HCT116 (cell line): ENCODE measurements around the gene LRRK1. TPM values are rescaled to one million over a fixed set of nuclear protein-coding genes. Genes with fewer than 3 reads are reported as not detected.

Source experiments
- ATAC-seq: fragments of 200-7000 bp; cut with Tn5 transposase; 2 replicates; pipeline ENCODE4 v1.9.1; 2020; ENCODE audit warnings: mild to moderate bottlenecking, moderate library complexity
- BruUV-seq: library from RNA; stranded (reverse); fragments of 400-500 nt; replicated peaks from 2 replicates; lab custom pipeline; 2021; lab: Mats Ljungman, UMichigan
- CTCF ChIA-PET: fragments of 300-600 bp; sonication (Branson Sonifier 250); formaldehyde crosslinking; loops from one replicate; lab custom pipeline; 2021; ENCODE audit warnings: antibody characterized with exemption; lab: Charles Lee
- POLR2A ChIA-PET: fragments of 300-600, 350-600 bp; sonication (Branson Sonifier 250); formaldehyde crosslinking; loops from one replicate; lab custom pipeline; 2021; ENCODE audit warnings: antibody characterized with exemption; lab: Charles Lee
- RAD21 ChIA-PET, 2 experiments: fragments of 300-600 bp; sonication (Branson Sonifier 250); formaldehyde crosslinking; loops; one replicate each; lab custom pipeline; 2023; ENCODE audit warnings: low total read pairs in 2 of 2; ENCODE audit not compliant: uncharacterized antibody in 2 of 2, unreplicated experiment in 2 of 2, low non-redundant PET in 1 of 2; lab: Charles Lee
- DNase-seq: peaks from one replicate; pipeline ENCODE4 v3.0.0-alpha.2; 2010; ENCODE audit warnings: low read depth, low spot score
- H2AFZ ChIP-seq: fragments of 200-600 bp; shearing (Covaris generic), sonication (generic); 2 replicates; pipeline ENCODE4 v1.6.1; 2017; ENCODE audit warnings: low read depth, mixed run types, mixed read lengths, antibody characterized with exemption, low read length; ENCODE audit not compliant: poor library complexity, severe bottlenecking
- H3K27ac ChIP-seq: 2 replicates; pipeline ENCODE4 v1.5.1; 2012; ENCODE audit warnings: low read depth, low read length
- H3K27me3 ChIP-seq: fragments of 200-600 bp; sonication (generic); 2 replicates; pipeline ENCODE4 v1.6.1; 2016; ENCODE audit warnings: mixed run types, low read length, mixed read lengths; ENCODE audit not compliant: insufficient read depth
- H3K36me3 ChIP-seq, 2 experiments: fragments of 200-500 bp in 1 of 2; fragments of 200-600 bp in 1 of 2; sonication (Bioruptor generic) in 1 of 2; sonication (generic) in 1 of 2; 2 replicates each; pipeline versions ENCODE4 v1.5.1 to v1.6.1; 2014 to 2016; ENCODE audit warnings: low read length in 2 of 2, inconsistent platforms in 1 of 2, mixed read lengths in 1 of 2, mixed run types in 1 of 2; ENCODE audit not compliant: insufficient read depth in 2 of 2, control insufficient read depth in 1 of 2
- H3K4me1 ChIP-seq, 2 experiments: fragments of 200-600 bp in 1 of 2; sonication (generic) in 1 of 2; 2 replicates each; pipeline versions ENCODE4 v1.5.1 to v1.6.1; 2012 to 2017; ENCODE audit warnings: low read length in 2 of 2, inconsistent platforms in 1 of 2, mild to moderate bottlenecking in 1 of 2, mixed read lengths in 1 of 2, mixed run types in 1 of 2, moderate library complexity in 1 of 2; ENCODE audit not compliant: insufficient read depth in 2 of 2, control insufficient read depth in 1 of 2
- H3K4me2 ChIP-seq: fragments of 200-600 bp; sonication (generic); 2 replicates; pipeline ENCODE4 v1.6.1; 2017; ENCODE audit warnings: mixed run types, low read length, mixed read lengths
- H3K4me3 ChIP-seq, 2 experiments: fragments of 200-600 bp in 1 of 2; sonication (generic) in 1 of 2; replicated peaks in 1 of 2; 2 replicates each; pipeline ENCODE4 v1.5.1; 2011 to 2016; ENCODE audit warnings: low read length in 2 of 2, control low read depth in 1 of 2, low read depth in 1 of 2, mild to moderate bottlenecking in 1 of 2, mixed read lengths in 1 of 2, mixed run types in 1 of 2
- H3K79me2 ChIP-seq: fragments of 200-600 bp; sonication (generic); 2 replicates; pipeline ENCODE4 v1.6.1; 2017; ENCODE audit warnings: mild to moderate bottlenecking, mixed run types, low read length, moderate library complexity, mixed read lengths; ENCODE audit not compliant: insufficient read depth
- H3K9ac ChIP-seq: fragments of 200-600 bp; sonication (generic); 2 replicates; pipeline ENCODE4 v1.6.1; 2016; ENCODE audit warnings: low read length, mixed read lengths
- H3K9me2 ChIP-seq: fragments of 200-600 bp; sonication (generic), shearing (Covaris generic); 2 replicates; pipeline ENCODE4 v1.6.1; 2017; ENCODE audit warnings: mixed run types, mild to moderate bottlenecking, moderate library complexity; ENCODE audit not compliant: insufficient read depth
- H3K9me3 ChIP-seq, 2 experiments: fragments of 200-500 bp in 1 of 2; fragments of 200-600 bp in 1 of 2; sonication (Bioruptor generic) in 1 of 2; sonication (generic) in 1 of 2; 2 replicates each; pipeline ENCODE4 v1.6.1; 2014 to 2017; ENCODE audit warnings: low read length in 2 of 2, mixed read lengths in 2 of 2, inconsistent platforms in 1 of 2, low read depth in 1 of 2, mild to moderate bottlenecking in 1 of 2, mixed run types in 1 of 2, moderate library complexity in 1 of 2; ENCODE audit not compliant: control insufficient read depth in 1 of 2, insufficient read depth in 1 of 2
- H4K20me1 ChIP-seq: fragments of 200-600 bp; sonication (generic), shearing (Covaris generic); 2 replicates; pipeline ENCODE4 v1.6.1; 2017; ENCODE audit warnings: mixed run types, mild to moderate bottlenecking, moderate library complexity; ENCODE audit not compliant: insufficient read depth
- CBX3 ChIP-seq: IDR thresholded peaks from 2 replicates; pipeline ENCODE4 v1.6.1; 2012; ENCODE audit warnings: low read depth
- CEBPB ChIP-seq: IDR thresholded peaks from 2 replicates; pipeline ENCODE4 v1.6.1; 2012; ENCODE audit warnings: low read depth
- EGR1 ChIP-seq: IDR thresholded peaks from 2 replicates; pipeline ENCODE4 v1.6.1; 2012; ENCODE audit warnings: low read depth
- ELF1 ChIP-seq: IDR thresholded peaks from 2 replicates; pipeline ENCODE4 v1.6.1; 2012; ENCODE audit warnings: low read depth, borderline replicate concordance
- EZH2 ChIP-seq: fragments of 200-600 bp; sonication (generic); IDR thresholded peaks from 2 replicates; pipeline ENCODE4 v1.6.1; 2017; ENCODE audit warnings: antibody characterized with exemption, mixed run types
- EZH2phosphoT487 ChIP-seq: fragments of 200-600 bp; IDR thresholded peaks from 2 replicates; pipeline ENCODE4 v1.6.1; 2018; ENCODE audit warnings: antibody characterized with exemption, borderline replicate concordance
- FOSL1 ChIP-seq: IDR thresholded peaks from 2 replicates; pipeline ENCODE4 v1.6.1; 2012; ENCODE audit warnings: low read depth
- JUND ChIP-seq: IDR thresholded peaks from 2 replicates; pipeline ENCODE4 v1.6.1; 2012
- POLR2A ChIP-seq: IDR thresholded peaks from 2 replicates; pipeline ENCODE4 v1.7.0; 2011; ENCODE audit warnings: borderline replicate concordance; ENCODE audit not compliant: insufficient read depth, insufficient read length; ENCODE audit errors: extremely low read depth
- POLR2AphosphoS5 ChIP-seq: IDR thresholded peaks from 2 replicates; pipeline ENCODE4 v1.6.1; 2011; ENCODE audit warnings: mild to moderate bottlenecking, low read depth, low read length, moderate library complexity
- RAD21 ChIP-seq: IDR thresholded peaks from 2 replicates; pipeline ENCODE4 v1.6.1; 2012; ENCODE audit warnings: low read depth, mild to moderate bottlenecking
- SIN3A ChIP-seq: IDR thresholded peaks from 2 replicates; pipeline ENCODE4 v1.6.1; 2012; ENCODE audit warnings: low read depth
- SP1 ChIP-seq: IDR thresholded peaks from 2 replicates; pipeline ENCODE4 v1.6.1; 2012; ENCODE audit warnings: low read depth
- SRF ChIP-seq: IDR thresholded peaks from 2 replicates; pipeline ENCODE4 v1.6.1; 2012; ENCODE audit warnings: low read depth
- TCF7L2 ChIP-seq: IDR thresholded peaks from 2 replicates; pipeline ENCODE4 v1.7.0; 2011; ENCODE audit warnings: borderline replicate concordance, inconsistent platforms; ENCODE audit not compliant: insufficient read depth, insufficient read length; ENCODE audit errors: extremely low read depth
- ZFX ChIP-seq: fragments of 450-650 bp; IDR thresholded peaks from 2 replicates; pipeline ENCODE4 v1.6.1; 2017
- ZNF274 ChIP-seq: fragments of 200-500 bp; sonication (Bioruptor generic); IDR thresholded peaks from 2 replicates; pipeline ENCODE4 v1.6.1; 2014; ENCODE audit warnings: mild to moderate bottlenecking, low read depth, low read length, inconsistent platforms
- intact Hi-C: fragments of 100-400 bp; cut with micrococcal nuclease; formaldehyde crosslinking; loops from 2 replicates; pipeline ENCODE4 v1.10.0; 2022
- total RNA-seq: library from RNA; stranded (reverse); gene quantifications from one replicate; pipeline ENCODE4 v1.2.1, GENCODE V29; 2021; ENCODE audit not compliant: unreplicated experiment
- TF ChIP-seq, protein P1 (sequence below): IDR thresholded peaks from 2 replicates; pipeline ENCODE4 v1.6.1; 2011; ENCODE audit warnings: mild to moderate bottlenecking, low read length, moderate library complexity; ENCODE audit not compliant: insufficient replicate concordance; ENCODE audit errors: extremely low read depth
- TF ChIP-seq, protein P2 (sequence below), 3 experiments: fragments of 200-600 bp in 1 of 3; sonication (generic) in 1 of 3; IDR thresholded peaks in 2 of 3; conservative IDR thresholded peaks in 1 of 3; 2 replicates each; pipeline ENCODE4 v1.5.1; 2012 to 2017; ENCODE audit warnings: low read depth in 2 of 3, low read length in 2 of 3, antibody characterized with exemption in 1 of 3, borderline replicate concordance in 1 of 3, control low read depth in 1 of 3, mild to moderate bottlenecking in 1 of 3, mixed read lengths in 1 of 3, mixed run types in 1 of 3, moderate library complexity in 1 of 3; ENCODE audit not compliant: insufficient read depth in 1 of 3
- TF ChIP-seq, protein P3 (sequence below): IDR thresholded peaks from 2 replicates; pipeline ENCODE4 v1.6.1; 2012; ENCODE audit warnings: low read depth

LRRK1 gene
- total RNA-seq, 1 experiment from 2014 or later = 21.6 TPM

DNA sequence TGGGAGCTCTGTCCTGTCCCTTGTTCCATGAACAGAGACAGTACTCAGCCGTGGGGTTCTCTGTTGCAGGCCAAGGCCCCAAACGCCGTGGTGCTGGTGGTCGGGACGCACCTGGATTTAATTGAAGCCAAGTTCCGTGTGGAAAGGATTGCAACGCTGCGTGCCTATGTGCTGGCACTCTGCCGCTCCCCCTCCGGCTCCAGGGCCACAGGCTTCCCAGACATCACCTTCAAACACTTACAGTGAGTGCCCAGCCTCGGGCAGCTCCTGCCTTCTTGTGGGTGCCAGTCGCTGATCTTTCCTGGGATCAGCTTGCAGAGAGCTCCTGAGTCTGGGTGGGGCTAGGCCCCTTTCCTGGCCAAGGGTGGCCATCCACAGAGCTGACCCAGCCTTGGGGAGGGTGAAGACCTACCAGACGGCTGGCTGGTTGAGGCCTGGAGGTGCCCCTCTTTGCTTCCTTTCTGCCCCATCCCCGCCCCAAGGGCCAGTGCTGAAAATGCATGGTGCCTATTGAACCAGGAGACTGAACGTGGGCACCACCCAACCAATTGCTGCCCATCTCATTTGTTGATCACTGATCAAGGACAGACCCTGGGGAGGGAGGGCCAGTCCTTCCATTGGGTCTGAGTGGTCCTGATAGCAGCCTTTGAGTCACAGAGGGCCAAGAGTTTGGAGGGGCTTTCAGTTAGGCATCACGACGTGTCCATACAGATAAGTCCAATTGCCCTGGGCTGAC is 106.9 kb downstream of the LRRK1 start:
- ChIA-PET RAD21 (no interaction called here), POLR2A (no interaction called here), CTCF (no interaction called here)
- Histone ChIP-seq H3K27me3 (no peaks in the 10 kb centered on the region), H3K27ac (no peak overlapping the region), H3K9ac (no peak overlapping the region), H3K4me2 (no peak overlapping the region), H3K36me3 (peaks cover 0 to 7% of the 10 kb centered on the region in 2 experiments; a peak in 1 of 4 replicates), H3K4me1 (no peaks in the 10 kb centered on the region), H3K79me2 (no peaks in the 10 kb centered on the region), H2AFZ (no peak overlapping the region), H3K9me2 (no peaks in the 10 kb centered on the region), H3K4me3 (no peak overlapping the region), H4K20me1 (no peaks in the 10 kb centered on the region), H3K9me3 (no peaks in the 10 kb centered on the region)
- TF ChIP-seq ZNF274 (no peak), SIN3A (no peak), TCF7L2 (no peak), ELF1 (no peak), POLR2A (no peak), RAD21 (no peak), ZFX (no peak), SRF (no peak), EGR1 (no peak), FOSL1 (no peak), CEBPB (no peak), JUND (no peak), EZH2 (no peak), CBX3 (no peak), POLR2AphosphoS5 (no peak), SP1 (no peak), EZH2phosphoT487 (no peak)
- TF ChIP-seq, protein P1, sequence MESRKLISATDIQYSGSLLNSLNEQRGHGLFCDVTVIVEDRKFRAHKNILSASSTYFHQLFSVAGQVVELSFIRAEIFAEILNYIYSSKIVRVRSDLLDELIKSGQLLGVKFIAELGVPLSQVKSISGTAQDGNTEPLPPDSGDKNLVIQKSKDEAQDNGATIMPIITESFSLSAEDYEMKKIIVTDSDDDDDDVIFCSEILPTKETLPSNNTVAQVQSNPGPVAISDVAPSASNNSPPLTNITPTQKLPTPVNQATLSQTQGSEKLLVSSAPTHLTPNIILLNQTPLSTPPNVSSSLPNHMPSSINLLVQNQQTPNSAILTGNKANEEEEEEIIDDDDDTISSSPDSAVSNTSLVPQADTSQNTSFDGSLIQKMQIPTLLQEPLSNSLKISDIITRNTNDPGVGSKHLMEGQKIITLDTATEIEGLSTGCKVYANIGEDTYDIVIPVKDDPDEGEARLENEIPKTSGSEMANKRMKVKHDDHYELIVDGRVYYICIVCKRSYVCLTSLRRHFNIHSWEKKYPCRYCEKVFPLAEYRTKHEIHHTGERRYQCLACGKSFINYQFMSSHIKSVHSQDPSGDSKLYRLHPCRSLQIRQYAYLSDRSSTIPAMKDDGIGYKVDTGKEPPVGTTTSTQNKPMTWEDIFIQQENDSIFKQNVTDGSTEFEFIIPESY = no peak
- TF ChIP-seq, protein P2, sequence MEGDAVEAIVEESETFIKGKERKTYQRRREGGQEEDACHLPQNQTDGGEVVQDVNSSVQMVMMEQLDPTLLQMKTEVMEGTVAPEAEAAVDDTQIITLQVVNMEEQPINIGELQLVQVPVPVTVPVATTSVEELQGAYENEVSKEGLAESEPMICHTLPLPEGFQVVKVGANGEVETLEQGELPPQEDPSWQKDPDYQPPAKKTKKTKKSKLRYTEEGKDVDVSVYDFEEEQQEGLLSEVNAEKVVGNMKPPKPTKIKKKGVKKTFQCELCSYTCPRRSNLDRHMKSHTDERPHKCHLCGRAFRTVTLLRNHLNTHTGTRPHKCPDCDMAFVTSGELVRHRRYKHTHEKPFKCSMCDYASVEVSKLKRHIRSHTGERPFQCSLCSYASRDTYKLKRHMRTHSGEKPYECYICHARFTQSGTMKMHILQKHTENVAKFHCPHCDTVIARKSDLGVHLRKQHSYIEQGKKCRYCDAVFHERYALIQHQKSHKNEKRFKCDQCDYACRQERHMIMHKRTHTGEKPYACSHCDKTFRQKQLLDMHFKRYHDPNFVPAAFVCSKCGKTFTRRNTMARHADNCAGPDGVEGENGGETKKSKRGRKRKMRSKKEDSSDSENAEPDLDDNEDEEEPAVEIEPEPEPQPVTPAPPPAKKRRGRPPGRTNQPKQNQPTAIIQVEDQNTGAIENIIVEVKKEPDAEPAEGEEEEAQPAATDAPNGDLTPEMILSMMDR (IDR thresholded peaks at IDR 0.05 in 2 of 3, conservative IDR thresholded peaks at IDR 0.05 in 1 of 3; ENCODE audit: borderline replicate concordance in 1 of 3, insufficient read depth in 1 of 3, low read depth in 2 of 3, low read length in 2 of 3) = no peak
- TF ChIP-seq, protein P3, sequence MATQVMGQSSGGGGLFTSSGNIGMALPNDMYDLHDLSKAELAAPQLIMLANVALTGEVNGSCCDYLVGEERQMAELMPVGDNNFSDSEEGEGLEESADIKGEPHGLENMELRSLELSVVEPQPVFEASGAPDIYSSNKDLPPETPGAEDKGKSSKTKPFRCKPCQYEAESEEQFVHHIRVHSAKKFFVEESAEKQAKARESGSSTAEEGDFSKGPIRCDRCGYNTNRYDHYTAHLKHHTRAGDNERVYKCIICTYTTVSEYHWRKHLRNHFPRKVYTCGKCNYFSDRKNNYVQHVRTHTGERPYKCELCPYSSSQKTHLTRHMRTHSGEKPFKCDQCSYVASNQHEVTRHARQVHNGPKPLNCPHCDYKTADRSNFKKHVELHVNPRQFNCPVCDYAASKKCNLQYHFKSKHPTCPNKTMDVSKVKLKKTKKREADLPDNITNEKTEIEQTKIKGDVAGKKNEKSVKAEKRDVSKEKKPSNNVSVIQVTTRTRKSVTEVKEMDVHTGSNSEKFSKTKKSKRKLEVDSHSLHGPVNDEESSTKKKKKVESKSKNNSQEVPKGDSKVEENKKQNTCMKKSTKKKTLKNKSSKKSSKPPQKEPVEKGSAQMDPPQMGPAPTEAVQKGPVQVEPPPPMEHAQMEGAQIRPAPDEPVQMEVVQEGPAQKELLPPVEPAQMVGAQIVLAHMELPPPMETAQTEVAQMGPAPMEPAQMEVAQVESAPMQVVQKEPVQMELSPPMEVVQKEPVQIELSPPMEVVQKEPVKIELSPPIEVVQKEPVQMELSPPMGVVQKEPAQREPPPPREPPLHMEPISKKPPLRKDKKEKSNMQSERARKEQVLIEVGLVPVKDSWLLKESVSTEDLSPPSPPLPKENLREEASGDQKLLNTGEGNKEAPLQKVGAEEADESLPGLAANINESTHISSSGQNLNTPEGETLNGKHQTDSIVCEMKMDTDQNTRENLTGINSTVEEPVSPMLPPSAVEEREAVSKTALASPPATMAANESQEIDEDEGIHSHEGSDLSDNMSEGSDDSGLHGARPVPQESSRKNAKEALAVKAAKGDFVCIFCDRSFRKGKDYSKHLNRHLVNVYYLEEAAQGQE = no peak
- DNase-seq (no peak), ATAC-seq (no peak)
- intact Hi-C loops = no loop called here
- no TSS peak for BruUV-seq
